ENCODE results near the gene GLMP. TPM values are rescaled to one million over a fixed set of nuclear protein-coding genes. Genes with fewer than 3 reads are reported as not detected.

The GLMP gene
- total RNA-seq, 1 donor from 2014 or later = 104 TPM

- no peaks in the 10 kb centered on the region for H3K27me3 ChIP-seq (ENCODE audit: control insufficient read depth, insufficient read depth, low read length)
- no peak overlapping the region for H3K4me3 ChIP-seq (ENCODE audit: low read depth, low read length)
- no peak for DNase-seq (ENCODE audit: low read depth)
- no peak for TF ChIP-seq CTCF (IDR thresholded peaks at IDR 0.05; ENCODE audit: insufficient read depth, low read length, poor library complexity, severe bottlenecking)
- peaks cover 6% of the 10 kb centered on the region for H3K36me3 ChIP-seq (ENCODE audit: control insufficient read depth, insufficient read depth, low read length)
Observed at GRCh38 chr1:156310962-156311361, 15.5 kb upstream of the GLMP start.

GRCh38 chr1:156308078-156308477 is 12.6 kb upstream of the GLMP start:
- no peak for DNase-seq (ENCODE audit: low read depth)
- TF ChIP-seq CTCF (IDR thresholded peaks at IDR 0.05; ENCODE audit: insufficient read depth, low read length, poor library complexity, severe bottlenecking) = no peak
- H3K27me3 ChIP-seq (ENCODE audit: control insufficient read depth, insufficient read depth, low read length) = no peaks in the 10 kb centered on the region
- H3K36me3 ChIP-seq (ENCODE audit: control insufficient read depth, insufficient read depth, low read length) = peaks cover 5% of the 10 kb centered on the region
- H3K4me3 ChIP-seq (ENCODE audit: low read depth, low read length) = no peak overlapping the region

GRCh38 chr1:156305215-156305614 is 9.7 kb upstream of the GLMP start:
- TF ChIP-seq CTCF (IDR thresholded peaks at IDR 0.05; ENCODE audit: insufficient read depth, low read length, poor library complexity, severe bottlenecking) = no peak
- peaks cover 3% of the 10 kb centered on the region for H3K36me3 ChIP-seq (ENCODE audit: control insufficient read depth, insufficient read depth, low read length)

GRCh38 chr1:156303241-156303640 is 7.8 kb upstream of the GLMP start:
- no peak for TF ChIP-seq CTCF (IDR thresholded peaks at IDR 0.05; ENCODE audit: insufficient read depth, low read length, poor library complexity, severe bottlenecking)
- H3K4me3 ChIP-seq (ENCODE audit: low read depth, low read length) = no peak overlapping the region
- DNase-seq (ENCODE audit: low read depth) = no peak

More at GRCh38 chr1:156305215-156305614, 9.7 kb upstream of the GLMP start:
- DNase-seq (ENCODE audit: low read depth) = no peak
- Histone ChIP-seq H3K4me3 (ENCODE audit: low read depth, low read length) (no peak overlapping the region), H3K27me3 (ENCODE audit: control insufficient read depth, insufficient read depth, low read length) (no peaks in the 10 kb centered on the region)

GRCh38 chr1:156298852-156299357 is 3.4 kb upstream of the GLMP start, which contains the start of gene VHLL:
Gene VHLL, minus strand, starts transcription at chr1:156299307. Its CDS starts 118 bp downstream, at chr1:156299189.
- H3K27me3 ChIP-seq (ENCODE audit: control insufficient read depth, insufficient read depth, low read length) = no peaks in the 10 kb centered on the region
- no peak for TF ChIP-seq CTCF (IDR thresholded peaks at IDR 0.05; ENCODE audit: insufficient read depth, low read length, poor library complexity, severe bottlenecking)
- no peak within 1 kb of the TSS for H3K4me3 ChIP-seq (ENCODE audit: low read depth, low read length)
- H3K36me3 ChIP-seq (ENCODE audit: control insufficient read depth, insufficient read depth, low read length) = no peaks in the 10 kb centered on the region
- no peak for DNase-seq (ENCODE audit: low read depth)

More at GRCh38 chr1:156303241-156303640, 7.8 kb upstream of the GLMP start:
- peaks cover 2% of the 10 kb centered on the region for H3K36me3 ChIP-seq (ENCODE audit: control insufficient read depth, insufficient read depth, low read length)
- no peaks in the 10 kb centered on the region for H3K27me3 ChIP-seq (ENCODE audit: control insufficient read depth, insufficient read depth, low read length)

GRCh38 chr1:156293895-156294294 is 1.6 kb downstream of the GLMP start:
- Histone ChIP-seq H3K4me3 (ENCODE audit: low read depth, low read length) (no peak overlapping the region), H3K36me3 (ENCODE audit: control insufficient read depth, insufficient read depth, low read length) (no peaks in the 10 kb centered on the region), H3K27me3 (ENCODE audit: control insufficient read depth, insufficient read depth, low read length) (no peaks in the 10 kb centered on the region)
- TF ChIP-seq CTCF (IDR thresholded peaks at IDR 0.05; ENCODE audit: insufficient read depth, low read length, poor library complexity, severe bottlenecking) = no peak
- no peak for DNase-seq (ENCODE audit: low read depth)
